GF-D8 (cell line): ENCODE measurements around the gene NKRF.

Experiments
- DNase-seq: peaks from one replicate; lab custom pipeline; 2025; lab: John Stamatoyannopoulos, UW

NKRF gene

DNA sequence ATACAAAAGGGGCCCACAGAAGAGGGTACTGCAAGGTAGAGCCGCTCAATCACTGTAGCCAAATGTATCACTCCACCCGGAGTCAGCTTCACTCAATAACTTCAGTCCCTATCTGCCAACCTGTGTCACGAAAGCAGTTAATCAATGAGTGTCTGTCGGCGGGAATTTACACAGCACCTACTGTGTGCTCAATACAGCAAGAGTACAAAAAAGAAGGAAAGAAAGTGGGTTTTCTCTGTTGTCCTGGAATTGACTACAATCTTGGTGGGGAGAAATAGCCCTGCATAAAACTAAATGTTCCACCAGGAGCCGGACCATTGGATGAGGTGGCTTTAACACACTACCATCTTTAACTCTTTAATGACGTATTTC lies 780 bp upstream of the NKRF start:
- DNase-seq = no peak

GRCh38 chrX:119605464-119606279 lies 552 bp downstream of the NKRF start:
- DNase-seq = no peak

DNA sequence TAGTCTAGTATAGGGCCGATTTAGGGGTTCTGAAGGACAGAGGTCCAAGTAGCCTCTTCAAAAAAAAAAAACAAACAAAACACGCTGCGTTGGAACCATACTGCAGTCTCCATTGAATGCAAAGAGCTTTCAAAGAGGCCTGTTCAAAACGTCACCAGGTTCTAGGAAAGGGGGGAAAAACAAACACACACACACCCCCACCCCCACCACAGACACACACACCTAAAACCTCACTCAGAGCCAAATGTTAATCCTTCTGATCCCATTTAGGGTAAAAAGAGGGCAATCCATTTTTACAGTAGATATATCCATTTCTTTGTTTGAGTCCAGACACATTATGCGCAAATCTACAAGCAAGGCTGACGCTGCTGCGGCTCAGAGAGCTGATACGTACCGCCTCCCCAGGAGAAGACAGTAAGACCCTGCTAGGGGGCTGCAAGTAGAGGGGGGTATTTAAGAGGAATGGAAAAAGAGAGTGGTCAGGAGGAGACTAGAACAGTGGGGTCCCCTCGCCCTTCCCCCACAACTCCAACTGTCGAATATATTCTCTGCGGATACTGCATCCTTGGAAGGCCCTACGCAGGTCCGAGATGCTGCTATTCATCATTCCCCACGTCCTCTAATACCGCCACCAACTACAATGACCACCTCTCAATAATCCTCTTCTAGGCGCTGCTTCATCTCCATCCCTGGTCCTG lies 1.3 kb downstream of the NKRF start:
- no peak for DNase-seq

- DNase-seq = no peak
Measured at GRCh38 chrX:119602701-119603255, 3.4 kb downstream of the NKRF start.

DNA sequence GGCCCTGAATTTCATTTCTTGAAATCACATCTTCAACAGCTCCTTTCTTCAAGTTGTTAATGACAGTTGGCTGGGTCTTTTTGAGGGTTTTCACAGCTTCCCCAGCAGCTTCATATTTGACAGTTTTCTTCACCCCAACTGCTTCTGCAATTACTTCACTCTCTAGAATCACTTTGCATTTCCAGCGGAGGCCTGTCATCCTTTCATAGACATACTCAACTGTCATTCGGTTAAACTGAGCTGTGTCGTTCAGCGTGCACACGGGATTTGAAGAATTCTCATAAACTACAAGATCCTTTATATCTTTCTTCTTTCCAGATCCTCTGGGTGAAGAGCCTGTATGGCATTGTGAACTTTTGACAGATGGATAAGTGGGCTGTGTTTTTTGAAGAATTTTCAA lies 16.4 kb downstream of the NKRF start:
- DNase-seq = no peak

- DNase-seq = no peak
Measured at GRCh38 chrX:119583431-119584059, 22.7 kb downstream of the NKRF start.

DNA sequence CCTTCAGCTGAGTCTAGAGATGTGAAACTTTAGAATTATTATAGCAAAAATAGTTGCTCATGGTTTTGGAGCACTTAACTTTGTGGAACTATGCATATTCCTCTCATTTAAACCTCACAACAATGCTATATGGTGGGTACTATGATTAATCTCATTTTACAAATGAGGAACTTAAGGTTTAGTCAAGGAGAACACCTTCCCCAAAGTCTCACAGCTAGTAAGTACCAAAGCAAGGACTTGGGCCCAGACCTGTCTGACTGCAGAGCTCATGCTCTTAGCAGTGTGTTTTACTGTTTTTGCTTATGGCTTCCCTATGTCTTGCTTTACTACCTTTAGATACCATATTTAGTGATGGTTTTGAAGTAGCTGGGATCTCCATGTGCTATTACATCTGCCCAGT lies 26.8 kb downstream of the NKRF start:
- no peak for DNase-seq

- DNase-seq = peak; percentile 57
Measured at GRCh38 chrX:119574394-119575266, 31.6 kb downstream of the NKRF start, which contains the start of gene UBE2A. UBE2A (plus strand) TSS chrX:119574563; CDS start chrX:119574712, 149 bp downstream.

DNA sequence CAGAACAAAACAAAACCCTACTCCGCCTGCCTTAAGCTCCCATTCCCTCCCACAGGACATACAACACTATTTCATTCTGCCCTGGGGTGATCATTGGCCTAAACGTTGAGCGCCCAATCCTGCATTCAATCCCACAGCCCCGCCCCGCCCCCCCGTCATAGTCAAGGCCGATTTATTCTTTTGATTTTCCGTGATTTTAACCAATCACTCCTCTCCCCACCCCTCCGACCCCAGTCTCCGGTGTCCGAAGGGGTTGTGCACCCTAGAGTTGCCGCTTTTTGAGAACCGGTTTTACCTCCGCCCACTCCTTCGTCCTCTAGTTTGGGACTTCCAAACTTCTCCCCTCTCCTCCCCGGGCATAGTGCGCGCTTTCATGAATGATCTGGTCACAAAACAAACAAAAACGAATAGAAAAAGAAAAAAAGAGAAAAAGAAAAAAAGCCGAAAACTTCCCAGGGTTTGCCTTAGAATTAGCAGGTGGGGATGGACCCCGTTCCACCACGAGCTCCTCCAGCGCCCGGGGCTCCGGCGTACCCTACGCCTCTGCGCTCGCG lies 32.3 kb downstream of the NKRF start:
- no peak for DNase-seq

GRCh38 chrX:119573222-119573621 lies 33.0 kb downstream of the NKRF start:
- DNase-seq = no peak

DNA sequence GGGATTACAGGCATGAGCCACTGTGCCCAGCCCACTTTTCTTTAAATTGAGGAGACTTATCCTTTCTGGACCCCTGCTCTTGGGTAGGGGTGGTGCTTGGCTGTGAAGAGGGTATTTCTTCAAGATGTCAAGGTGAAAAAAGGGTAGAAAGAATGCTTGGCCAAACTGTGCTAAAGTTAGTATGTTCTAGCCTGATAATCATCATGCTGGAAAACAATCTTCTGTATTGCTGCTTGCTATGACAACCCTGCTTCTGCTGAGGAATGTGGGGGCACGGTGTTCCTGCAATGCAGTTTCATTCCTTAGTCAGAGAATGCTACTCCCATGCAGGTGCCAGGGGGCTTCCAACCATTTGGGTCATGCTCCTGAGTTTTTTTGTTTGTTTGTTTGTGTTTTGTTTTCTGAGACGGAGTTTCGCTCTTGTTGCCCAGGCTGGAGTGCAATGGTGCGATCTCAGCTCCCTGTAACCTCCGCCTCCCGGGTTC lies 35.8 kb downstream of the NKRF start:
- DNase-seq = no peak

GRCh38 chrX:119565107-119565663 lies 41.0 kb downstream of the NKRF start, which contains the start of gene STEEP1:
STEEP1 (minus strand) TSS chrX:119565409; CDS start chrX:119565355, 54 bp downstream.
- peak; percentile 76 for DNase-seq

GRCh38 chrX:119552508-119552907 lies 53.7 kb downstream of the NKRF start:
- DNase-seq = no peak

- DNase-seq = no peak
Measured at GRCh38 chrX:119549327-119550016, 56.8 kb downstream of the NKRF start.

DNA sequence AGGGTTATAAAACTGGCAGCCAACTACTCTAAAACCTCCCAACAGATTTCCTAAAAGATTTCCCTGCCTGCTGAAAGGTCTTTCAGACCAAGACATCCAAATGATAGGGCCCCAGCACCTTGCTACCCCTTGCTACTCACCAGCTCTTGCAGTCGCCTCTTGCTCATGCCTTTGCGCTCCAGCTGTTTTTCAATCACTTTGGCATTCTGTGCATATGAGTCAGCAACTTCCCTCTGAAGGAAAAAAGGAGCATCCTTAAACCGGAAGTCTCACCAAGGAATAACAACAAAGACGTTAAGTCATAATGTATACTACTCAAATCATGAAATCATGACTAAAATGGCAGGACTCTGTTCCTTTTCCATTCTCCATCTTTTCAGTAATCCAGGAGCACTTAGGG lies 65.0 kb downstream of the NKRF start:
- no peak for DNase-seq

- DNase-seq = no peak
Measured at GRCh38 chrX:119539872-119540271, 66.4 kb downstream of the NKRF start.
